ENCODE data around the gene CLCN2.
A peak's percentile ranks its signal among the peaks of the same experiment; 100 is the strongest.

Gene CLCN2

DNA sequence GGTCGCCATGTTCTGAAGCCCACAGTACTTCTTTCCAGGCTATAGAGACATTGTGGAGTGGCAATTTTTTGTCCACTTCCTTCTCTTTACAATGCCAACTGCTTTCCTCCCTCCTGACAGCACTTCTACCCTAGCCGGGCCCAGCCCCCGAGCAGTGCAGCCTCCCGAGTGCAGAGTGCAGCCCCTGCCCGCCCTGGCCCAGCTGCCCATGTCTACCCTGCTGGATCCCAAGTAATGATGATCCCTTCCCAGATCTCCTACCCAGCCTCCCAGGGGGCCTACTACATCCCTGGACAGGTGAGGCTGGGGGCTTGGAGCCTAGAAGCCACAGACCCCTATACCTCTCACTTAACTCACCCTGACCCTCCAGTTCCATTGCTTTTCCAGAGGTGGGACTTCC lies 44.2 kb downstream of the CLCN2 start:
- no peak for DNase-seq (ENCODE audit: extremely low spot score)
- TF ChIP-seq ARNT (IDR thresholded peaks at IDR 0.05) = no peak
- no peak for TF ChIP-seq FOXA1 (IDR thresholded peaks at IDR 0.05)
- no peak for TF ChIP-seq ELF4 (IDR thresholded peaks at IDR 0.05)
- no peak for TF ChIP-seq TARDBP (IDR thresholded peaks at IDR 0.05)
- no peak for TF ChIP-seq ZNF384 (IDR thresholded peaks at IDR 0.05)
- TF ChIP-seq LEF1 (IDR thresholded peaks at IDR 0.05; ENCODE audit: borderline replicate concordance) = no peak
- no peak for TF ChIP-seq FOXM1 (IDR thresholded peaks at IDR 0.05; ENCODE audit: borderline replicate concordance)
- TF ChIP-seq L3MBTL2 (conservative IDR thresholded peaks at IDR 0.05) = no peak
- no peak for TF ChIP-seq HDGF (IDR thresholded peaks at IDR 0.05; ENCODE audit: borderline replicate concordance)
- no peak for TF ChIP-seq BHLHE40 (IDR thresholded peaks at IDR 0.05; ENCODE audit: borderline replicate concordance)
- no peak for TF ChIP-seq SUZ12 (IDR thresholded peaks at IDR 0.05)
- TF ChIP-seq CTBP1 (IDR thresholded peaks at IDR 0.05; ENCODE audit: borderline replicate concordance) = no peak
- TF ChIP-seq SP1 (IDR thresholded peaks at IDR 0.05) = no peak
- TF ChIP-seq FOXK2 (IDR thresholded peaks at IDR 0.05) = no peak
- TF ChIP-seq NFRKB (IDR thresholded peaks at IDR 0.05) = no peak
- TF ChIP-seq, protein P1, sequence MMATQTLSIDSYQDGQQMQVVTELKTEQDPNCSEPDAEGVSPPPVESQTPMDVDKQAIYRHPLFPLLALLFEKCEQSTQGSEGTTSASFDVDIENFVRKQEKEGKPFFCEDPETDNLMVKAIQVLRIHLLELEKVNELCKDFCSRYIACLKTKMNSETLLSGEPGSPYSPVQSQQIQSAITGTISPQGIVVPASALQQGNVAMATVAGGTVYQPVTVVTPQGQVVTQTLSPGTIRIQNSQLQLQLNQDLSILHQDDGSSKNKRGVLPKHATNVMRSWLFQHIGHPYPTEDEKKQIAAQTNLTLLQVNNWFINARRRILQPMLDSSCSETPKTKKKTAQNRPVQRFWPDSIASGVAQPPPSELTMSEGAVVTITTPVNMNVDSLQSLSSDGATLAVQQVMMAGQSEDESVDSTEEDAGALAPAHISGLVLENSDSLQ (IDR thresholded peaks at IDR 0.05) = no peak
- POLR2A ChIA-PET = no interaction called here
- CTCF ChIA-PET = no interaction called here

DNA sequence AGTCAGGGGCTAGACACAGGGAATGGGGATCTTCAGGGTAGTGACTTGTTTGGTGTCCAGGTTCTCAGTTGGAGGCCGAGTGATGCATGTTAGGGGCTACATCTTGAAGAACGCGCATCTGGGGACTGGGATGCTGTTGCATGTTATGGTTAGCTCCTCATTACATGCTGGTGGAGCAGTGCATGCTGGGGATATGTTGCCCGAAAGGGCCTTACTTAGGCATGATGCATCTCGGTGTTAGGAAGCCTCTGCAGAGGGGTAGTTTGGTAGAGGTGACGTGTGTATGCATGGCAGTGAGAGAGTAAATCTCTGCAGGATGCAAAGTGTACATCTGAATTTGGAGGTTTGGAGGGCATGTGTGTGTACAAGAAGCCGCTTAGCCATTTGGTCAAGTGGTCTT lies 44.6 kb downstream of the CLCN2 start:
- ChIA-PET CTCF (no interaction called here), POLR2A (no interaction called here)
- TF ChIP-seq FOXA1 (IDR thresholded peaks at IDR 0.05) = no peak
- TF ChIP-seq, protein P1 (IDR thresholded peaks at IDR 0.05) = no peak
- TF ChIP-seq L3MBTL2 (conservative IDR thresholded peaks at IDR 0.05) = no peak
- TF ChIP-seq NFRKB (IDR thresholded peaks at IDR 0.05) = no peak
- DNase-seq (ENCODE audit: extremely low spot score) = no peak

DNA sequence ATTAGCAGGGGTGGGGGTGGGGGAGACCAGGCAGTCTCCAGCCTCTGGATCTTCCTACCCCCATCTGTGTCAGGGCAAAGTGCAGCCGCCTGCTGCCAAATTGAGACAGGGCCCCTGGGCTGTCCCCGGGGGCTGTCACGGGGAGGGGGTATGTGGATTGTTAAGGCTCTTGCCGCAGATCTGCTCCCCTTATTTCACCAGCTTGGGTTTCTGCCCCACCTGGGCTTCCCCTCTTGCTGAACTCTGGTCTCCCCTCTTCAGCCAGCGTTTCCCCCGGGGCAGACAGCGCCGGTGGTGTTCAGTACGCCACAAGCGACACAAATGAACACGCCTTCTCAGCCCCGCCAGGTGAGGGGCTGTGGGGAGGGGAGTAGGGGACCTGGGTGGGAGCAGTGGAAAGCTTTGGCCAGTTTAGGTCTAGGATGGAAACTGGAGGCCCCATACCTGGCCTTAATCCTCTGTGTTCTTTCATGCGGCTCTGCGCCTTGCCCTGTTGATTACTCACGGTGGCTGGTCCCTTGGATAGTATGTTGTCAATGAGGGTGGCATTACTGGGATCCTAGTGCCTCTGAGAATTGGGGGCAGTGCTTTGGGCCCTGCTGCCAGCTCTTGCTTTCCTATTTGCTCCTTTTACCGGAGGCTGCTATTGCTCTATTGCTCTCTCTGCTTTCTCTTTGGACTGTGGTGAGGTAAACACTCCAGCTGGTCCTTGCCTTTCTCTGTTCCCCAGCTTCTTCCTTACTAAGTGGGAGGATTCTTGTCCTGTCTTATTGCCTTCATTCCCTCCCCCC lies 45.3 kb downstream of the CLCN2 start:
- DNase-seq (ENCODE audit: extremely low spot score) = no peak
- ChIA-PET POLR2A (interaction anchor here (0.8 kb wide), 1 partner anchor 16 kb away, joined by 3 read pairs; no protein-coding TSS in a partner anchor), CTCF (interaction anchor here (0.7 kb wide), 1 partner anchor 481 kb away, joined by 3 read pairs; no protein-coding TSS in a partner anchor)
- TF ChIP-seq BHLHE40 (IDR thresholded peaks at IDR 0.05; ENCODE audit: borderline replicate concordance) = no peak
- TF ChIP-seq TARDBP (IDR thresholded peaks at IDR 0.05) = no peak

DNA sequence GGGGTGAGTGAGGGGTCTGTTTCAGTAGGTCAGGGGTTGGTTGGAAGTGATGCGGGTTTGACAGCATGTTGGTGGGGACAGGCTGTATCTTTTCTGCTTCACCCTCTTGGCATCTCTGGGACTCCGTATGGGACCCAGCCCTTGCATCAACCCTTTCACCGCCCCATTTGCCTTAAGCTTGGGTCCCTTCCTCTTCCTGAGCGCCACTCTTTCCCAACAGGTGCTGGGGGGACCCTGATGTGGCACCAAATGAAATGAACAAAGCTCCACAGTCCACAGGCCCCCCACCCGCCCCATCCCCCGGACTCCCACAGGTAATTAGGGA lies 45.9 kb downstream of the CLCN2 start:
- TF ChIP-seq, protein P1 (IDR thresholded peaks at IDR 0.05) = no peak
- no peak for TF ChIP-seq FOXA1 (IDR thresholded peaks at IDR 0.05)
- TF ChIP-seq HDGF (IDR thresholded peaks at IDR 0.05; ENCODE audit: borderline replicate concordance) = no peak
- TF ChIP-seq ARNT (IDR thresholded peaks at IDR 0.05) = no peak
- TF ChIP-seq TARDBP (IDR thresholded peaks at IDR 0.05) = no peak
- no peak for TF ChIP-seq SP1 (IDR thresholded peaks at IDR 0.05)
- no peak for TF ChIP-seq FOXM1 (IDR thresholded peaks at IDR 0.05; ENCODE audit: borderline replicate concordance)
- TF ChIP-seq LEF1 (IDR thresholded peaks at IDR 0.05; ENCODE audit: borderline replicate concordance) = no peak
- TF ChIP-seq CTBP1 (IDR thresholded peaks at IDR 0.05; ENCODE audit: borderline replicate concordance) = no peak
- TF ChIP-seq NFRKB (IDR thresholded peaks at IDR 0.05) = no peak
- no peak for TF ChIP-seq BHLHE40 (IDR thresholded peaks at IDR 0.05; ENCODE audit: borderline replicate concordance)
- no peak for TF ChIP-seq ELF4 (IDR thresholded peaks at IDR 0.05)
- TF ChIP-seq SUZ12 (IDR thresholded peaks at IDR 0.05) = no peak
- TF ChIP-seq L3MBTL2 (conservative IDR thresholded peaks at IDR 0.05) = no peak
- no peak for TF ChIP-seq ZNF384 (IDR thresholded peaks at IDR 0.05)
- TF ChIP-seq FOXK2 (IDR thresholded peaks at IDR 0.05) = no peak
- CTCF ChIA-PET = interaction anchor here (0.7 kb wide), 1 partner anchor 480 kb away, joined by 3 read pairs; no protein-coding TSS in a partner anchor
- POLR2A ChIA-PET = interaction anchor here (0.8 kb wide), 1 partner anchor 16 kb away, joined by 3 read pairs; no protein-coding TSS in a partner anchor
- no peak for DNase-seq (ENCODE audit: extremely low spot score)

DNA sequence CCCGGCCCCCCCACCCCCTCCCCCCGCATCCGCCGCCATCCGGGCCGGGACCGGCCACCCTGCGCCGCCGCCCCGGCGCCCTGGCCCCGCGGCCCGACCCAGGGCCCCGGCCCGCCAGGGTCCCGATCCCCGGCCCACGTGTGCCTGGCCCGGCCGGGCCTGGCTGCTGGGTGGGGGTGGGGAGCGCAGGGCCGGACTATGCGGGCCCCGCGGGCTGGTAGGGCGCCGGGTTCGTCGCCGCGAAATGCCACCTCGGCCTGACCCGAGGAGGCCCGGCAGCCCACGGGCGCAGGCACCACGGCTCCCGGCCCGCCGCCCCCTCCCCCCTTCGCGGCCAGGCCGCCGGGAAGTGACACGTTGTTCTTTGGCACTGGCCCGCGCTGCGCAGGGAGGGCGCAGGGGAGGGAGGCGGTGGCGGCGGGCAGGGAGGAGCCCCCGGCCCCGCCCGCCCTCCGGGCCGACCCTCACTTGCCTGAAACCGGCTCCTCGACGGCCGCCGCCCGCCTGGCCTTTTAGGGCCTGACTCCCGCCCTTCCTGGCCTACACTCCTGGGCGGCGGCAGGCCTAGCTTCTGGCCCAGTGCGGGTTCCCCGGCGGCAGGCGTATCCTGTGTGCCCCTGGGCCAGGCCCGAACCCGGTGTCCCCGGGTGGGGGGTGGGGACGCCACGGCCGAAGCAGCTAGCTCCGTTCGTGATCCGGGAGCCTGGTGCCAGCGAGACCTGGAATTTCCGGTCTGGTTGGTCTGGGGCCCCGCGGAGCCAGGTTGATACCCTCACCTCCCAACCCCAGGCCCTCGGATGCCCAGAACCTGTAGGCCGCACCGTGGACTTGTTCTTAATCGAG lies 46.5 kb downstream of the CLCN2 start:
- CTCF ChIA-PET = no interaction called here
- POLR2A ChIA-PET = no interaction called here

More for the DNA sequence above, 46.5 kb downstream of the CLCN2 start:
- DNase-seq (ENCODE audit: extremely low spot score) = peak; percentile 27
- TF ChIP-seq CTBP1 (IDR thresholded peaks at IDR 0.05; ENCODE audit: borderline replicate concordance) (no peak), ZNF384 (IDR thresholded peaks at IDR 0.05) (no peak), FOXA1 (IDR thresholded peaks at IDR 0.05) (no peak), ELF4 (IDR thresholded peaks at IDR 0.05) (no peak), LEF1 (IDR thresholded peaks at IDR 0.05; ENCODE audit: borderline replicate concordance) (no peak), BHLHE40 (IDR thresholded peaks at IDR 0.05; ENCODE audit: borderline replicate concordance) (no peak), HDGF (IDR thresholded peaks at IDR 0.05; ENCODE audit: borderline replicate concordance) (no peak), NFRKB (IDR thresholded peaks at IDR 0.05) (no peak), TARDBP (IDR thresholded peaks at IDR 0.05) (no peak), FOXK2 (IDR thresholded peaks at IDR 0.05) (no peak), ARNT (IDR thresholded peaks at IDR 0.05) (no peak), L3MBTL2 (conservative IDR thresholded peaks at IDR 0.05) (no peak), SUZ12 (IDR thresholded peaks at IDR 0.05) (no peak), FOXM1 (IDR thresholded peaks at IDR 0.05; ENCODE audit: borderline replicate concordance) (no peak), SP1 (IDR thresholded peaks at IDR 0.05) (no peak)
- TF ChIP-seq, protein P1 (IDR thresholded peaks at IDR 0.05) = no peak

Measured in HEK293T (cell line).